Suprapubic skin (tissue), 4 donors: ENCODE results near the gene SKAP2.

Experiments
- CTCF ChIP-seq, 2 donors: fragments of 200-600 bp in 1 of 2; fragments of 450-650 bp in 1 of 2; sonication (generic) in 1 of 2; IDR thresholded peaks; one replicate each; pipeline ENCODE4 v1.5.1; 2016 to 2019; ENCODE audit warnings: antibody characterized with exemption in 2 of 2, mild to moderate bottlenecking in 1 of 2, moderate library complexity in 1 of 2
- POLR2A ChIP-seq, 2 donors: fragments of 450-650 bp; IDR thresholded peaks; one replicate each; pipeline ENCODE4 v1.6.1; 2017; ENCODE audit warnings: antibody characterized with exemption in 2 of 2, mild to moderate bottlenecking in 2 of 2, moderate library complexity in 2 of 2
- POLR2AphosphoS5 ChIP-seq, 3 donors: sonication (generic); formaldehyde crosslinking; IDR thresholded peaks; one replicate each; pipeline ENCODE4 v1.6.1; 2017; ENCODE audit warnings: antibody characterized with exemption in 3 of 3

GRCh38 chr7:26899519-26899918 is 35.1 kb upstream of the SKAP2 start:
- no peak for TF ChIP-seq POLR2A (IDR thresholded peaks at IDR 0.05)
- no peak for TF ChIP-seq CTCF (IDR thresholded peaks at IDR 0.05)
- TF ChIP-seq POLR2AphosphoS5 (IDR thresholded peaks at IDR 0.05): no peak
